DMS153 treated with DMSO at 0.1 percent for 48 hours (cell line): ENCODE data around the gene MFF.
"Not testable (repeated sequence)": the region's sequence is repeated elsewhere in the genome, so short reads cannot be mapped to it uniquely, and the experiment has no call there.

ENCODE experiments used
- DNase-seq: peaks from one replicate; lab custom pipeline; 2025; ENCODE audit not compliant: unreplicated experiment; lab: John Stamatoyannopoulos, UW

MFF gene

DNA sequence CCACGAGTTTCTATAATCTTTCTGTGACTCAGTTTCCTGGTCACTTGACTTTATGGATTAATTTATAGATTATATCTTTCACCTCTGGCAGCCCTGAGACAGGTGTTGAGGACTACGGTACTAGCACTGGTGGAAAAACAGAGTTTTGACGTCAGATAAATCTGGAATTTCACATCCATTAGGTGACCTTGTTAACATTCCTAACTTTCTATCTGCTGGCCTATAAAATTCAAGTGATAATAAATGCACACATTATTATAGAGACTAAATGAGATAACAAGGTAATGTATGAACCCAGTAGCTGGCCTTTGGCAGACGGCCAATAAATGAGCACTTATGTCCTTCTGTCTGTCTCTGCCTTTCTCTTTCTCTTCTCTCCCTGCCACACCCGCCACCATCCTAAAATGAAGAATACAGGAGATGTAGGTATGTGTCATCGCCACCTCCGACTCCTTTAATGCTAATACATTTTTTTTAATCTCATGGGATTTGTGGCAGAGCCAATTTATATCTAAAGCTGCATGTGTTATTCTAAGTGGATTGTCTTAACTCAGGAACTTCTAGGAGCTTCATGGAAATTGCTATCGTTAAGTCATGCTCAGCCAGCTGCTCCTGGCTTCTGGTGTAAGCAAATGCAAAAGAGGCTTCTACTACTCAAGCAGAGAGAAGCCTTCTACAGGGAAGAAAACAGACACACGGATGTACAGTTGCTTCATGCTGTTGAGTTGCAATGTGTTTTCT, 51.8 kb downstream of the MFF start:
- DNase-seq: peak; percentile 4

DNA sequence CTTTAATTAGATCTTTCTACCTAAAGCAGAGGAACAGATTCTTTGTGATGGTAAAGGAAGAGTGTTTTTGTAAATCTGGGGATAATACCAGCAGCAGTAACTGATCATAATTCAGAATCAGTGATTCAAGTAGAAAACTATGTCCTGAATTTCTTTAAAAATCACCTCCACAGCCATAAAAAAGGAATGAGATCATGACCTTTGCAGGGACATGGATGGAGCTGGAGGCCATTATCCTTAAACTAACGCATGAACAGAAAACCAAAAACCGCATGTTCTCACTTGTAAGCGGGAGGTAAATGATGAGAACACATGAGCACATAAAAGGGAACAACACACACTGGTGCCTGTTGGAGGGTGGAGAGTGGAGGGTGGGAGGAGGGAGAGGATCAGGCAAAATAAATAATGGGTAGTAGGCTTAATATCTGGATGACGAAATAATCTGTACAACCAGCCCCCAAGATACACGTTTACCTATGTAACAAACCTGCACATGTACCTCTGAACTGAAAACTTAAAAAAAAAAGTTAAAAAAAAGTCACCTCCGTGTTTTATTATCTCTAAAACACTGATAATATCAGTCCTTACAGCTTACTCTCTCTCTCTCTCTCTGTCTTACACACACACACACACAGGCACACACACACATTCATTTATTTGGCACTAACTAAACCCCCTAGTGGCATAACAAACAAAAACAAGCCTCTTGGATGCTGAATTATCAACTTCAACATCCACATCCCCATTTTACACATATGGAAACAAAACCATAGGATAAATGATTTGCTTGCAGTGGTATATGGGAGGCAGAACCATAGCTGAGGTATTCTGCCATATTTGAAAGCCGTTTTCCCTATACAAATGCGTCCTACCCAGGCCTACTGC, 52.7 kb downstream of the MFF start:
- DNase-seq: no peak

- no peak for DNase-seq
These were observed 53.3 kb downstream of the MFF start for GRCh38 chr2:227378371-227378782.

DNA sequence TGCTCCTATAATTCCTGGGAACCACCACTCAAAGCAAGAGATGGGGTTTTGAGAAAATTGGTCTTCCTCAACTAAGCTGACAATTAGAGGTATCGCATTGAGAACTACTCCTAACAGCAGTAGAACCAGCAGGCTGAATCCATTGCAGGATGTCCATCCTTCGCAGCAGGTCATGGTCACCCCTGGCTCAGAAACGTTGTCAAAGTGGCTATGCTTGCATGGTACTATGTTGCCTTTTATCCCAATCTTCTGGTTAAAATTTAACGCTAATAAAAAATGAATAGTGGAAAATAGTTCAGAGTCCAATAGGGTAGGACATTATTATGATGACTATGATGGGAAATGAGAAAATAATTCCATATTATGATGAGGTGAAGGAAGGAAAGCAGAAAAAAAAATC, 54.0 kb downstream of the MFF start, which contains the start of gene TM4SF20:
TSS of gene TM4SF20 (minus strand) at position 212 of the 400 bp plus-strand sequence. CDS start at position 174, 38 bp downstream.
- DNase-seq: no peak

GRCh38 chr2:227382241-227382835, 57.3 kb downstream of the MFF start:
- DNase-seq: not testable (repeated sequence)

DNA sequence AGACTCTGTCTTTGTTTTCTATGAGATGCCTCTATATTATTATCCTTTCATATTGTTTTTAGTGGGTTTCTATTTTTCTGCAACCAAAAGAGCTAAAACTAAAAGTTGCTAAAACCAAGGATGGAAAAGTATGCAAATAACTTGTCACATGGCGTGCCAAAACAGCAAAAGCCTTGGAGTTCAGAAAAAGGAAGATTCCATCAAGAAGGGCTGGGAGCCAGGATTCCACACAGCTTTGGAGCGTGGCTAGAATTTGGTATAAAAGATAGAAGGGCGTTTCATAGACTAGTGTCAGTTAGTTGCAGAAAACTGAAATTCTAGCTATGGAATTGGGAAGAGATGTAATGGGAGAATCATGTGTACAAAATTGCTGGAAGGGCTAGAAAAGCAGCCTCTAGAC, 58.6 kb downstream of the MFF start:
- no peak for DNase-seq

GRCh38 chr2:227386630-227387029, 61.6 kb downstream of the MFF start:
- no peak for DNase-seq

DNA sequence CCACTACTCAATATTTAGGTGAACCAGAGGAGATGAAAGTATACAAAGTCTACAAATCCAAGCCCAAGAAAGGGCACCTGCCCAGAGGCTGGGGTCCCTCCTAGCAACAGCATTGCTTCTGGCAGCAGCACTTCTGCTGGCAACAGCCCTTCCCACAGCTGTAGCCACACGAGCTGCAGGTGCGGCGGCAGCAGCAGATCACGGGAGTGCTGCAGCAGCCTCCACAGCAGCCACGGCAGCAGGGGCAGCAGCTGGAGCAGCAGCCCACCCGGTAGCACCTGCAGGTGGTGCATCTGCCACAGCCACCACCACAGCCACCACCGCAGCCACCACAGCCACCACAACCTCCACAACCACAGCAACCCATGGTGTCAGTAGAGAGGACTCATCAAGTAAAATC, 62.5 kb downstream of the MFF start, which contains the start of gene SCYGR1:
TSS of gene SCYGR1 (minus strand) at position 367 of the 400 bp plus-strand sequence. CDS start at position 367, 0 bp downstream.
- not testable (repeated sequence) for DNase-seq

GRCh38 chr2:227388537-227389011, 63.5 kb downstream of the MFF start:
- DNase-seq: no peak

- DNase-seq: no peak
These were observed 64.2 kb downstream of the MFF start for GRCh38 chr2:227389231-227389630.

GRCh38 chr2:227389661-227390060, 64.6 kb downstream of the MFF start:
- DNase-seq: no peak

DNA sequence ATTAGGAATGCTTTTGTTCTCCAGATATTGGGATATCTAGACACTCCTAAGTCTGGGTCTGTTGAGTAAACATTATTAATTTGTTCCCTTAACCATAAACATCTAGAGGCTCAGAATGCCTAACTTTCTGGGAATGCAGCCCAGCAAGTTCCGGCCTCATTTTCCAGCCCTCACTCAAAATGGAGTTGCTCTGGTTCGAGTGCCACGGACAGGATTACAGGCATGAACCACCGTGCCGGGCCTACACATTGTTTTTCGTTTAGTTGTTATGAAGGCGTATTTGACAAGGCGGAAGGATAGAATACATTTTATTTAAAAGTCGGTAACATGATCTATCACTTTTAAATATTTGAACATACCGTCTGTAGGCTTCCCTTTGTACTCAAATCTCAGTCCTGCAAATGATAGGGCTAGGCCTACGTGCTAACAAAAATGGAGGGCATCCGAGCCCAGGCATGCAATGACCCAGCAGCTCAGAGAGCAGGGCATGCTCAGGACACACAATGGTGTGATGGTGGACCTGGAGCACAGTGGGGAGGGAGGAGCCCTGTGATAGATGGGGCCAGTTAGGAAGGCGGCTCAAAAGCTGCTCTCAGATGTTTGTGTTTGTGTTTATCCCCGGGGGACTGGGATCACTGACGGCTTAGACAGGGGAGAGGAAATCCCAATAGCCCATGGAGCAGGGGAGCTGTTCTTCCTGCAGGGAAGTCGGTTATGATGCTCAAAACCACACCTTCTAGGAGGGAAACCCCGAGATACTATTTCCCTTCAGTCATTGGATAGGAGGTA, 65.6 kb downstream of the MFF start:
- DNase-seq: no peak

GRCh38 chr2:227394401-227394800, 69.3 kb downstream of the MFF start:
- no peak for DNase-seq

DNA sequence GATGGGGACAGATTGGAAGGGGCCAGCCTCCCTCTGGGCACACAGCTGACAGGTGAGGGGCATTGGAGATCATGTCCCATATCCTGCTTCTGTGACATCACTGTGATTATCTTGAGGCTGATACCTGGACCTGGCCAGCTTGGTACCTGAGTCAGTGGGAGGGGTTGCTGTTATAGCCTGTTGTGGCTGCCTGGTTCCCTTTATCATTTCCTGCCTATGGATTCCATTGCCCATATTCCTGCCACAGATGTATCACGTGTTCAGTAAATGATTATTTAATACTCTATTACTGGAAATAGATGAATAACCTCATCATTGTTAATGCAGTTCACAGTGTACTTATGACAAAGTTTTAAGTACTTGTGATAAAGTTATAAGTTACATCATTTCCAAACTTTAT, 70.5 kb downstream of the MFF start:
- no peak for DNase-seq

GRCh38 chr2:227397562-227397961, 72.5 kb downstream of the MFF start:
- DNase-seq: no peak

DNA sequence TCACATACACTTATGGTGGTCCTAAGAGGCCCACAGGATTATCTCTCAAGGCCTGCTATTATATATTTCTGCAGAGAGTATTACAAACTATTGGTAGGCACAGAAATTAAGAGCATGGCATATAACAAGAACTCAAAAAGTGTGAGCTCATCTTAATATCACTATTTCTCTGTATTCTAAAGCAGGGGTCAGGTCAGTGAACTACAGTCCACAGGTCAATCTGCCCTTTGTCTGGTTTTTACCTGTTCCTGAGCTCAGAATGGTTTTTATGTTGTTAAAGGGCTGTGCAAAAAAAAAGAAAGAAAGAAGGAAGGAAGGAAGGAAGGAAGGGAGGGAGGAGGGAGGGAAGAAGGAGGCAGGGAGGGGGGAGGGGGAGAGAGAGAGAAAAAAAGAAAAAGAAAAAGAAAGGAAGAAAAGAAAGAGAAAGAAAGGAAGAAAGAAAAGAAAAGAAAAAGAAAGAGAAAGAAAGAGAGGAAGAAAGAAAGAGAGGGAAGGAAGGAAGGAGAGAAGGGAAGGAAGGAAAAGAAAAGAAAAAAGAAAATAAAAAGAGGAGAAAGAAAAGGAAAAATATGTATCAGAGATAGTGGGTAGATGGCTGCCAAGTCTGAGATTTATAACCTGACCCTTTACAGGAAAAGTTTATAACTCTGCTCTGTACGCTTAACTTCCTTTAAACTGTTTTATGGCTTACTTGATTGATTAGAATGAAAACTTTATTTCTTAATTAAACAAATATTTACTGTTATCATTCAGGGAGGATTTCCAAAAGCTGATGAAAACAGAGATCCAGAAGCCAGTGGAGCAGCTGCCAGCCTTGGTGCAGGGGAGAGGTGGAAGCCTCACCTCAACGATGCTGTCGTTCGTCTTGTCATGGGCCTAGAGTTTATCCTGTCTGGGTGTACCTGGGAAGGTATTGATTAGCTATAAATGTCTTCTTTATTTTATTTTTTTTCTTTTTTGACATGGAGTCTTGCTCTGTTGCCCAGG, 73.9 kb downstream of the MFF start:
- DNase-seq: no peak

GRCh38 chr2:227401550-227401949, 76.5 kb downstream of the MFF start:
- DNase-seq: no peak

- no peak for DNase-seq
These were observed 77.3 kb downstream of the MFF start for GRCh38 chr2:227402321-227402720.

- no peak for DNase-seq
These were observed 77.9 kb downstream of the MFF start for GRCh38 chr2:227402959-227403358.
